H1 (cell line): ENCODE data around the gene DSCAM.

Experiments used
- CEBPB ChIP-seq: IDR thresholded peaks from 2 replicates; pipeline ENCODE4 v1.6.1; 2012; ENCODE audit warnings: low read depth, low read length
- CTCF ChIP-seq, 3 experiments: IDR thresholded peaks; 1 replicate in 2 of 3; 2 replicates in 1 of 3; pipeline versions ENCODE4 v1.5.1 to v1.6.1; 2011; ENCODE audit warnings: low read length in 3 of 3, mild to moderate bottlenecking in 3 of 3, inconsistent platforms in 2 of 3, low read depth in 1 of 3, moderate library complexity in 1 of 3; ENCODE audit not compliant: insufficient read depth in 1 of 3; ENCODE audit errors: control extremely low read depth in 1 of 3
- FOSL1 ChIP-seq: IDR thresholded peaks from 2 replicates; pipeline ENCODE4 v1.6.1; 2011; ENCODE audit warnings: mild to moderate bottlenecking, low read depth, low read length, moderate library complexity; ENCODE audit not compliant: insufficient read depth
- GABPA ChIP-seq: IDR thresholded peaks from 2 replicates; pipeline ENCODE4 v1.6.1; 2011; ENCODE audit warnings: mild to moderate bottlenecking, low read length, moderate library complexity, borderline replicate concordance; ENCODE audit not compliant: insufficient read depth
- KDM5A ChIP-seq: fragments of 200-600 bp; IDR thresholded peaks from 2 replicates; pipeline ENCODE4 v1.7.1; 2012; ENCODE audit warnings: mild to moderate bottlenecking, low read length, inconsistent platforms, mixed read lengths
- MAX ChIP-seq: IDR thresholded peaks from 2 replicates; pipeline ENCODE4 v1.6.1; 2012; ENCODE audit warnings: inconsistent platforms
- POLR2A ChIP-seq, 2 experiments: IDR thresholded peaks; 1 replicate in 1 of 2; 2 replicates in 1 of 2; pipeline ENCODE4 v1.6.1; 2011; ENCODE audit warnings: low read depth in 2 of 2, low read length in 2 of 2, mild to moderate bottlenecking in 2 of 2; ENCODE audit errors: control extremely low read depth in 1 of 2
- TCF12 ChIP-seq: IDR thresholded peaks from 2 replicates; pipeline ENCODE4 v1.6.1; 2011; ENCODE audit warnings: low read depth, mild to moderate bottlenecking, low read length

GRCh38 chr21:40250514-40251294 is 596.3 kb downstream of the DSCAM start:
- TF ChIP-seq MAX (no peak), GABPA (no peak), CTCF (IDR thresholded peaks at IDR 0.05; ENCODE audit: control extremely low read depth in 1 of 3, insufficient read depth in 1 of 3, low read depth in 1 of 3, low read length in 3 of 3) (no peak), POLR2A (IDR thresholded peaks at IDR 0.05; ENCODE audit: control extremely low read depth in 1 of 2, low read depth in 2 of 2, low read length in 2 of 2) (no peak), TCF12 (no peak), FOSL1 (no peak), CEBPB (no peak), KDM5A (no peak)
